ENCODE data around the gene PTPN2. TPM values are rescaled to one million over a fixed set of nuclear protein-coding genes. Genes with fewer than 3 reads are reported as not detected.

The PTPN2 gene
- total RNA-seq, 2 experiments from 2014 or later: 54.9 to 69.7 TPM

GRCh38 chr18:12857215-12857905 lies 26.7 kb downstream of the PTPN2 start:
- Histone ChIP-seq H3K9me3 (ENCODE audit: low read length) (no peaks in the 10 kb centered on the region), H3K9me2 (ENCODE audit: insufficient read depth, low read length) (no peaks in the 10 kb centered on the region), H3K36me3 (ENCODE audit: insufficient read depth, low read length) (peaks cover 55% of the 10 kb centered on the region), H3K4me1 (ENCODE audit: insufficient read depth, low read length, poor library complexity, severe bottlenecking) (peaks cover 89% of the 10 kb centered on the region), H4K20me1 (ENCODE audit: insufficient read depth, low read length) (peaks cover 6% of the 10 kb centered on the region; the same call in 1 of the 2 replicates), H3K79me2 (ENCODE audit: insufficient read depth, low read depth, low read length) (peaks cover 83% of the 10 kb centered on the region), H3K4me2 (ENCODE audit: low read length) (peak overlapping the region; percentile 47), H3K4me3 (ENCODE audit: low read depth, low read length, poor library complexity, severe bottlenecking) (peak overlapping the region; percentile 11), H2AFZ (ENCODE audit: low read length) (no peak overlapping the region), H3K27ac (ENCODE audit: low read depth, low read length, poor library complexity, severe bottlenecking) (peak overlapping the region; percentile 89)
- ChIA-PET POLR2A (interaction anchor here (0.7 to 1.2 kb wide), 3 partner anchors 11 to 40 kb away, joined by 3 to 4 read pairs (median 3); no protein-coding TSS in a partner anchor), CTCF (ENCODE audit: unreplicated experiment) (no interaction called here)
- DNase-seq (ENCODE audit: low spot score): peak; percentile 75
- TF ChIP-seq EZH2phosphoT487 (IDR thresholded peaks at IDR 0.05; ENCODE audit: borderline replicate concordance, low read depth, low read length) (no peak), CTCF (conservative IDR thresholded peaks at IDR 0.05; ENCODE audit: low read length) (peak; percentile 45; the same call in 1 of the 2 replicates)
- TSS peak; percentile 37 for BruUV-seq (replicated peaks)
- intact Hi-C loops (cut with micrococcal nuclease; ENCODE audit: unreplicated experiment): loop anchor here (1.0 kb wide), 2 partner anchors 18 to 107 kb away; no protein-coding TSS in a partner anchor

- H3K27ac ChIP-seq (ENCODE audit: low read depth, low read length, poor library complexity, severe bottlenecking): no peak overlapping the region
- TF ChIP-seq EZH2phosphoT487 (IDR thresholded peaks at IDR 0.05; ENCODE audit: borderline replicate concordance, low read depth, low read length): no peak
- no peak for TF ChIP-seq CTCF (conservative IDR thresholded peaks at IDR 0.05; ENCODE audit: low read length)
- peaks cover 6% of the 10 kb centered on the region; the same call in 1 of the 2 replicates for H4K20me1 ChIP-seq (ENCODE audit: insufficient read depth, low read length)
- peaks cover 74% of the 10 kb centered on the region for H3K4me1 ChIP-seq (ENCODE audit: insufficient read depth, low read length, poor library complexity, severe bottlenecking)
- BruUV-seq (replicated peaks): no TSS peak
- H3K9me2 ChIP-seq (ENCODE audit: insufficient read depth, low read length): no peaks in the 10 kb centered on the region
- H3K4me3 ChIP-seq (ENCODE audit: low read depth, low read length, poor library complexity, severe bottlenecking): no peak overlapping the region
- no peak overlapping the region for H2AFZ ChIP-seq (ENCODE audit: low read length)
- no peaks in the 10 kb centered on the region for H3K9me3 ChIP-seq (ENCODE audit: low read length)
- ChIA-PET POLR2A (interaction anchor here (0.6 to 1.2 kb wide), 5 partner anchors 8 to 229 kb away, joined by 3 to 10 read pairs (median 3); partner anchors contain the start of gene PTPN2), CTCF (ENCODE audit: unreplicated experiment) (no interaction called here)
- no peak overlapping the region for H3K4me2 ChIP-seq (ENCODE audit: low read length)
- peaks cover 78% of the 10 kb centered on the region for H3K79me2 ChIP-seq (ENCODE audit: insufficient read depth, low read depth, low read length)
- peaks cover 59% of the 10 kb centered on the region for H3K36me3 ChIP-seq (ENCODE audit: insufficient read depth, low read length)
- no peak for DNase-seq (ENCODE audit: low spot score)
- intact Hi-C loops (cut with micrococcal nuclease; ENCODE audit: unreplicated experiment): no loop called here
Measured at GRCh38 chr18:12855916-12856315, 28.1 kb downstream of the PTPN2 start.
